ENCODE results near the gene RWDD3.

The RWDD3 gene

DNA sequence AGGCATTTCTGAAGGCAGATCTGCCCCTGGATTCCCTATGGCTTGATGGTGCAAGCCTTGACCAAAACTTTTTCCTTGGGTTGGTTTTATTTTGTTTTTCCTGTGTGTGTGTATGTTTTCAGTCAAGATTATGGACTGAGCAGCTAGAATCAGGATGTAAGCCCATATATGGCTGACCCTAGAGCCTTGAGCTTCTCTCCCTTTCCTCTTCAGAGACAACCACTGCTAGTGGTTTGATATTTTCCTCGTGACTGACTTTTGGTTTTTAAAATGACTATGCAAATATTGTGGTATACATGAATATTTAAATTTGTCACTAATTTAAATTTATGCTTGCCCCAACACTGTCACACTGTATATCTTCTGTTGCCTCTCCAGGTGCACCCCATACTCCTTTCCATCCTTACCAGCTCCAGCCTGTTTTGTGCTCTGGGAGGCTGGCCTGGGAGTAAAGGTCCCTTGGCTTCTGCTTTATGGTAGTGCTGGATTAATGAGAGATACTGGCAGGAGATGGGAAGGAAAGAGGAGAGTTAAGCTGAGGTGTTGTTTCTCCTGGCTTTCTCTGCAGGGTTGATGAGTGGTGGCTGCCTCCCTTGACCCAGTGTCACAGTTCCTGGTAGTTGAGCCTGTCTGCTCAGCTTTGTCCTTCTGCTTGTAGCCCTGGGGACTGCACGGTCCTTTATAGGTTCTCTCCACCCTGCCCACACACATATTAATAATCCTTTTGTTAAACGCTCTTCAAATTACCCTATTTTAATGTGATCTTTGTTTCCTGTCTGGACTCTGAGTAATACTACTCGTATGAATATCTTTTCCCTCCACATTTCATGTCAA is 44.4 kb downstream of the RWDD3 start:
- DNase-seq = no peak
- H3K4me3 ChIP-seq (ENCODE audit: insufficient read depth, low read depth, low read length, poor library complexity, severe bottlenecking) = no peak overlapping the region
- no peak overlapping the region for H3K27ac ChIP-seq (ENCODE audit: insufficient read depth, low read length, poor library complexity, severe bottlenecking)
- H3K4me1 ChIP-seq (ENCODE audit: control insufficient read depth, insufficient read depth, low read length, poor library complexity, severe bottlenecking) = no peaks in the 10 kb centered on the region
- no peaks in the 10 kb centered on the region for H3K27me3 ChIP-seq (replicated peaks; ENCODE audit: control insufficient read depth, insufficient read depth, low read length, poor library complexity, severe bottlenecking)
- H3K9me3 ChIP-seq (ENCODE audit: control insufficient read depth, low read length) = no peaks in the 10 kb centered on the region
- no peaks in the 10 kb centered on the region for H3K36me3 ChIP-seq (ENCODE audit: control insufficient read depth, insufficient read depth, low read length)

DNA sequence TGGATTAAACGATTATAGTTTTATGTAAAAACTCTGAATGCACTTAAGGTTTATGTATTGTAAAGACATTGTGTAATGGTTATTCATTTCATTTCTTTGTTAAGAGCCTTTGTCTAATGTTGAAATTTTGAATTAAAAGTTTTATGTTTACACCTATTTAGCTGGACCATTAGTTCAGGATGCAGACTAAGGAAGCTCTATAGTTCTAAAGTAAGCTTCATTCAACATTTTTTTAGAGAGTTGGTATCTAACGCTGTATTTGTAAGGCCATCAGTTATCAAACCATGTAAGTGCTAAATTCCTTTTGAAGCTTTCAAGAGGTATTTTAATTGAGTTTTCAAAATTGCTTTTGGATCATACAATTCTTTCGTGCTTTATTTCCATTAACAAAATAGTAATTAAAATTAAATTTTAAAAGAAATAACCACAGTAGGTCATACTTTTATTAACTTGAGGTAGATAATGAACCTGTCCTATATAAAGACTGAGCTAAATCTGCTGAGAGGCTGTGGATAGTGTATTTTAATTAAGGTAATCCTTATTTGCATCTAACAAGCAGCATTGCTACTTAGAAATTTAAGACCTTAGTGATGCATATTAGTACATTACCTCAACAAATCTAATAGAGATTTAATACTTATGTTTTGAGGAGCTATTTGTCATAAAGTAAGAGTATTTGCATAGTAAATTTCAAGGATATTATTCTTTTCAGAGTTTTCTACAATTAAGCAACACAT is 47.9 kb downstream of the RWDD3 start:
- H3K9me3 ChIP-seq (ENCODE audit: control insufficient read depth, low read length) = no peaks in the 10 kb centered on the region
- H3K36me3 ChIP-seq (ENCODE audit: control insufficient read depth, insufficient read depth, low read length) = no peaks in the 10 kb centered on the region
- H3K27ac ChIP-seq (ENCODE audit: insufficient read depth, low read length, poor library complexity, severe bottlenecking) = no peak overlapping the region
- H3K4me3 ChIP-seq (ENCODE audit: insufficient read depth, low read depth, low read length, poor library complexity, severe bottlenecking) = no peak overlapping the region
- H3K4me1 ChIP-seq (ENCODE audit: control insufficient read depth, insufficient read depth, low read length, poor library complexity, severe bottlenecking) = no peaks in the 10 kb centered on the region
- no peak for DNase-seq
- H3K27me3 ChIP-seq (replicated peaks; ENCODE audit: control insufficient read depth, insufficient read depth, low read length, poor library complexity, severe bottlenecking) = no peaks in the 10 kb centered on the region

DNA sequence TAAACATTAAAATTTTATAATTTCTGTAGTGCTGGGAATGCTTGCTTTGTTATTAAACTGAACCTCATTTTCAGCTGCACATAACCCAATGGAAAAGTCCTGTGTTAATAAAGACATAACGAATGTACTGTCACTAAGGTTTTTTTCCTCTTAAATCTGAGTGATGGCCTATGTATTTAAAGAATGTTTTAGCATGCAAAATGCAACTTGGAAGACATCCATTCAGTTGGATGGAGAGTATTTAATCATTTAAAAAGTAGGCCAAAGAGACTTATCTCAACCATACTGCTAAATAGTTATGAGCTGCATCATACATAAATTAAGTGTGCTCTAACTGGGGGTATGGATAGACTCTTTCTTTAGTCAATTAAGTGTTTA is 48.5 kb downstream of the RWDD3 start:
- Histone ChIP-seq H3K27me3 (replicated peaks; ENCODE audit: control insufficient read depth, insufficient read depth, low read length, poor library complexity, severe bottlenecking) (no peaks in the 10 kb centered on the region), H3K27ac (ENCODE audit: insufficient read depth, low read length, poor library complexity, severe bottlenecking) (no peak overlapping the region), H3K4me3 (ENCODE audit: insufficient read depth, low read depth, low read length, poor library complexity, severe bottlenecking) (no peak overlapping the region), H3K36me3 (ENCODE audit: control insufficient read depth, insufficient read depth, low read length) (no peaks in the 10 kb centered on the region), H3K4me1 (ENCODE audit: control insufficient read depth, insufficient read depth, low read length, poor library complexity, severe bottlenecking) (no peaks in the 10 kb centered on the region), H3K9me3 (ENCODE audit: control insufficient read depth, low read length) (no peaks in the 10 kb centered on the region)
- no peak for DNase-seq

DNA sequence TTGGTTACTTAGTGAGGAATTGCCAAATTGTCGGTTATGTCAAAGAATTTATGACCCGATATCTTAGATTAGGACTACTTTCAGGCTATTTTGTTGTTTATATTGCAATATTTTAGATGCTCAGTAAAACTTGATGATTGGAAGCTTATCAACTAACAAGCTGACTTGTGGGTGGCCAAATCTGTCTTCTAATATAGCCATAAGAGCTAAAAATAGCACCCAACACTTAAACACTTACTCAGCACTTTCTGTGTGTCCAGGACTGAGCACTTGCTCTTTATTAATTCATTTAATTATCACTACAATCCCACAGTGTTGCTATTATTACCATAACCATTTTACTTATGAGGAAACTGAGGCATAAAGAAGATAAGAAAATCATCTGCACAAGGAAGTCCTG is 50.4 kb downstream of the RWDD3 start:
- no peaks in the 10 kb centered on the region for H3K36me3 ChIP-seq (ENCODE audit: control insufficient read depth, insufficient read depth, low read length)
- no peak overlapping the region for H3K27ac ChIP-seq (ENCODE audit: insufficient read depth, low read length, poor library complexity, severe bottlenecking)
- no peak for DNase-seq
- no peak overlapping the region for H3K4me3 ChIP-seq (ENCODE audit: insufficient read depth, low read depth, low read length, poor library complexity, severe bottlenecking)
- H3K27me3 ChIP-seq (replicated peaks; ENCODE audit: control insufficient read depth, insufficient read depth, low read length, poor library complexity, severe bottlenecking) = no peaks in the 10 kb centered on the region
- no peaks in the 10 kb centered on the region for H3K9me3 ChIP-seq (ENCODE audit: control insufficient read depth, low read length)
- H3K4me1 ChIP-seq (ENCODE audit: control insufficient read depth, insufficient read depth, low read length, poor library complexity, severe bottlenecking) = no peaks in the 10 kb centered on the region

DNA sequence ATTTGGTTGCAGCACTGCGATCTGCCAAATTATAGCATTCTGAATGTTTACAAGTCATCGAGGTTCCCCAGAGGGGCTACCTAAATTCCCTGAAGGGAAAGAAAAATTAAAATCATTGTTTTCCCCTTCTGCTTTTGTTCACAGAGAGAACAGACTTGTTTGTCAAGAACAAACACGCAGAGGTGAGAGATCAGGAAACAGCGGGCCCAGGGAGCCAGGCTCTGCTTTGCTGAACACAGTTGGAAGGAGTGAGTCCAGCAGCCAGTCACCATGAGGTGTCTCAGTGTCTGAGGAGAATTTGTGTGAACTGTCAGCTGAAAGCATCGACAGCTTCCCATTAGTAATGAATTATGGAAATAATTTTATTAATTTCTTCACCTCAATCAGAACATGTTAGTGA is 52.5 kb downstream of the RWDD3 start:
- Histone ChIP-seq H3K4me1 (ENCODE audit: control insufficient read depth, insufficient read depth, low read length, poor library complexity, severe bottlenecking) (no peaks in the 10 kb centered on the region), H3K27ac (ENCODE audit: insufficient read depth, low read length, poor library complexity, severe bottlenecking) (no peak overlapping the region), H3K9me3 (ENCODE audit: control insufficient read depth, low read length) (no peaks in the 10 kb centered on the region), H3K27me3 (replicated peaks; ENCODE audit: control insufficient read depth, insufficient read depth, low read length, poor library complexity, severe bottlenecking) (no peaks in the 10 kb centered on the region), H3K36me3 (ENCODE audit: control insufficient read depth, insufficient read depth, low read length) (no peaks in the 10 kb centered on the region), H3K4me3 (ENCODE audit: insufficient read depth, low read depth, low read length, poor library complexity, severe bottlenecking) (no peak overlapping the region)
- no peak for DNase-seq

DNA sequence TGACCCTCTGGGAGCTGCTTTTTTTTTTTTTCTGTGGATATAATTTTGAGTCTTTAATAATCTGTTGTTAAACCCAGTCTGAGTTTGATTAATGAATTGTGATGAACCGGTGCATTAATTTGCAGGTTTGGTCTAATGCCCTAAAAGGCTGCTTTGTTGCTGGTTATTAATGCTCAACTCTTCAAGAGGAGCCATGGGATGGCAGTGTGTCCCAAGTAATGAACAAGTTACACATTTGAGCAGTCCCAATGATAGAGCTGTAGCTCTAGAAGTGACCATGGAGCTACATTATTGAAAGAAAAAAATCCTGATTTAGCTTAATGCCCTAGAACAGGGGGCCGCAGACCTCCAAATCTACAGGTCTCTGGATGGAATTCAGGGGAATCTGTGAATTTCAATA is 53.1 kb downstream of the RWDD3 start:
- Histone ChIP-seq H3K27ac (ENCODE audit: insufficient read depth, low read length, poor library complexity, severe bottlenecking) (no peak overlapping the region), H3K9me3 (ENCODE audit: control insufficient read depth, low read length) (no peaks in the 10 kb centered on the region), H3K4me1 (ENCODE audit: control insufficient read depth, insufficient read depth, low read length, poor library complexity, severe bottlenecking) (no peaks in the 10 kb centered on the region), H3K27me3 (replicated peaks; ENCODE audit: control insufficient read depth, insufficient read depth, low read length, poor library complexity, severe bottlenecking) (no peaks in the 10 kb centered on the region), H3K36me3 (ENCODE audit: control insufficient read depth, insufficient read depth, low read length) (no peaks in the 10 kb centered on the region), H3K4me3 (ENCODE audit: insufficient read depth, low read depth, low read length, poor library complexity, severe bottlenecking) (no peak overlapping the region)
- no peak for DNase-seq

DNA sequence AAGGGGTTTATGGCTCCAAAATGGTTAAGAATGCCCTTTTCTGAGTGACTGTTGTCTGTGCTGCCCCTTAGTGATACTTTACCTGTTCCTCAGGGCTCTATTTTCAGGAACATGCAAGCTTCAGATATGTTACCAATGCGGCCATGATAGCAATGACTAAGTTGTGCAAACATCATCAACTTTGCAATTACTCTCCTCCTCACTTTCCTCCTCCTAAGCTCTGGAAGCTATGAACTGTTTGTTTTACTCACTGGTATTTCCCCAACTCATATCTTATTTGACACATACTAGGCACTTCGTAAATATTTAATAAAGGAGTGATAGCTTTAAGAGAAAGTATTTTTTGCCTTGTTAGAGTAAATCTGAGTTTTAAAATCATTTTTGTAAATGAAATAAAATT is 53.8 kb downstream of the RWDD3 start:
- no peak overlapping the region for H3K4me3 ChIP-seq (ENCODE audit: insufficient read depth, low read depth, low read length, poor library complexity, severe bottlenecking)
- H3K36me3 ChIP-seq (ENCODE audit: control insufficient read depth, insufficient read depth, low read length) = no peaks in the 10 kb centered on the region
- no peak overlapping the region for H3K27ac ChIP-seq (ENCODE audit: insufficient read depth, low read length, poor library complexity, severe bottlenecking)
- H3K27me3 ChIP-seq (replicated peaks; ENCODE audit: control insufficient read depth, insufficient read depth, low read length, poor library complexity, severe bottlenecking) = no peaks in the 10 kb centered on the region
- no peak for DNase-seq
- H3K9me3 ChIP-seq (ENCODE audit: control insufficient read depth, low read length) = no peaks in the 10 kb centered on the region
- H3K4me1 ChIP-seq (ENCODE audit: control insufficient read depth, insufficient read depth, low read length, poor library complexity, severe bottlenecking) = no peaks in the 10 kb centered on the region
